GM12878 (cell line): ENCODE results near the gene COL9A2. TPM values are rescaled to one million over a fixed set of nuclear protein-coding genes. Genes with fewer than 3 reads are reported as not detected.

Source experiments
- BMI1 ChIP-seq: fragments of 450-650 bp; IDR thresholded peaks from 2 replicates; pipeline ENCODE4 v1.6.1; 2016; ENCODE audit warnings: mild to moderate bottlenecking, moderate library complexity, borderline replicate concordance
- BRCA1 ChIP-seq: IDR thresholded peaks from 2 replicates; pipeline ENCODE4 v1.6.1; 2011; ENCODE audit warnings: low read depth, low read length, improper control_type of control experiment
- CBX3 ChIP-seq: fragments of 200-600 bp; sonication (generic); IDR thresholded peaks from 2 replicates; pipeline ENCODE4 v1.6.1; 2016; ENCODE audit warnings: low read depth, borderline replicate concordance
- CEBPB ChIP-seq, 2 experiments: fragments of 150-350 bp in 1 of 2; IDR thresholded peaks; 2 replicates each; pipeline ENCODE4 v1.6.1; 2012 to 2014; ENCODE audit warnings: low read depth in 2 of 2, low read length in 2 of 2, borderline replicate concordance in 1 of 2, inconsistent platforms in 1 of 2
- CHD1 ChIP-seq: IDR thresholded peaks from 2 replicates; pipeline ENCODE4 v1.6.1; 2012; ENCODE audit warnings: low read depth, low read length, improper control_type of control experiment
- CHD2 ChIP-seq: IDR thresholded peaks from 2 replicates; pipeline ENCODE4 v1.6.1; 2011; ENCODE audit warnings: low read depth, low read length, improper control_type of control experiment, borderline replicate concordance
- CTCF ChIP-seq, 3 experiments: IDR thresholded peaks in 2 of 3; conservative IDR thresholded peaks in 1 of 3; 2 replicates each; pipeline ENCODE4 v1.5.1; 2011; ENCODE audit warnings: low read depth in 3 of 3, low read length in 3 of 3, mild to moderate bottlenecking in 3 of 3, control low read depth in 2 of 3, moderate library complexity in 2 of 3, inconsistent platforms in 1 of 3, mixed read lengths in 1 of 3; ENCODE audit not compliant: control insufficient read depth in 2 of 3, insufficient read depth in 1 of 3; ENCODE audit errors: extremely low read depth in 1 of 3
- EGR1 ChIP-seq, 2 experiments: IDR thresholded peaks; 1 replicate in 1 of 2; 2 replicates in 1 of 2; pipeline ENCODE4 v1.6.1; 2011 to 2012; ENCODE audit warnings: low read depth in 2 of 2, low read length in 2 of 2, borderline replicate concordance in 1 of 2, mild to moderate bottlenecking in 1 of 2, moderate library complexity in 1 of 2
- FOXM1 ChIP-seq: IDR thresholded peaks from 2 replicates; pipeline ENCODE4 v1.6.1; 2012; ENCODE audit warnings: low read depth, mild to moderate bottlenecking, inconsistent platforms, low read length, moderate library complexity
- GABPA ChIP-seq: IDR thresholded peaks from 2 replicates; pipeline ENCODE4 v1.6.1; 2014; ENCODE audit warnings: antibody characterized with exemption, low read depth, mild to moderate bottlenecking, inconsistent platforms
- HCFC1 ChIP-seq: fragments of 150-350 bp; IDR thresholded peaks from 2 replicates; pipeline ENCODE4 v1.6.1; 2014; ENCODE audit warnings: low read length
- NFXL1 ChIP-seq: fragments of 450-650 bp; IDR thresholded peaks from 2 replicates; pipeline ENCODE4 v1.6.1; 2017; ENCODE audit warnings: antibody characterized with exemption, mild to moderate bottlenecking, borderline replicate concordance
- RBBP5 ChIP-seq: fragments of 200-600 bp; sonication (generic); conservative IDR thresholded peaks from 2 replicates; pipeline ENCODE4 v1.6.1; 2016
- RCOR1 ChIP-seq: conservative IDR thresholded peaks from 2 replicates; pipeline ENCODE4 v1.6.1; 2012; ENCODE audit warnings: low read depth, low read length, improper control_type of control experiment
- SMAD5 ChIP-seq: IDR thresholded peaks from 2 replicates; pipeline ENCODE4 v1.6.1; 2016; ENCODE audit warnings: antibody characterized with exemption, low read depth
- SMC3 ChIP-seq: IDR thresholded peaks from 2 replicates; pipeline ENCODE4 v1.6.1; 2011; ENCODE audit warnings: low read length, improper control_type of control experiment, borderline replicate concordance
- SPI1 ChIP-seq: IDR thresholded peaks from 2 replicates; pipeline ENCODE4 v1.6.1; 2011; ENCODE audit warnings: low read depth, mild to moderate bottlenecking, low read length, moderate library complexity, borderline replicate concordance; ENCODE audit not compliant: insufficient read depth
- SUPT20H ChIP-seq: IDR thresholded peaks from 2 replicates; pipeline ENCODE4 v1.6.1; 2011; ENCODE audit warnings: low read depth, mild to moderate bottlenecking, low read length, moderate library complexity, borderline replicate concordance; ENCODE audit not compliant: control insufficient read depth
- TAF1 ChIP-seq: IDR thresholded peaks from 2 replicates; pipeline ENCODE4 v1.6.1; 2011; ENCODE audit warnings: mild to moderate bottlenecking, low read depth, low read length, borderline replicate concordance
- polyA plus RNA-seq, 11 experiments: library from polyadenylated mRNA; depleted of rRNA in 4 of 11; unstranded in 6 of 11; stranded (reverse) in 5 of 11; fragments of >200 nt; fragmentation: Nextera tagmentation in 4 of 11; fragmentation: Illumina TruSeq in 1 of 11; extraction: Ambion mirVana in 4 of 11; extraction: Trizol in 1 of 11; gene quantifications; 1 replicate in 1 of 11; 2 replicates in 10 of 11; pipeline versions ENCODE4 v1.2.1 to v1.2.3, GENCODE V29; 2011 to 2016; ENCODE audit warnings: inconsistent platforms in 2 of 11, missing spikeins in 2 of 11, low read depth in 1 of 11
- total RNA-seq, 4 experiments: library from RNA; depleted of rRNA in 3 of 4; stranded (reverse); fragments of >200 nt in 3 of 4; fragmentation: Illumina TruSeq in 1 of 4; extraction: Trizol in 1 of 4; gene quantifications; 2 replicates each; pipeline versions ENCODE4 v1.2.1 to v1.2.3, GENCODE V29; 2013 to 2021
- TF ChIP-seq, protein P1 (sequence below): fragments of 450-650 bp; IDR thresholded peaks from 2 replicates; pipeline ENCODE4 v1.6.1; 2018; ENCODE audit warnings: mild to moderate bottlenecking, low read depth, moderate library complexity; ENCODE audit not compliant: partially characterized antibody
- TF ChIP-seq, protein P2 (sequence below): IDR thresholded peaks from 2 replicates; pipeline ENCODE4 v1.6.1; 2011; ENCODE audit warnings: borderline replicate concordance, low read depth, mild to moderate bottlenecking, moderate library complexity, low read length; ENCODE audit not compliant: insufficient read depth, poor library complexity, severe bottlenecking

The COL9A2 gene
- total and polyA plus RNA-seq, 10 of the 15 experiments (the other 5 are each of a cell fraction or from before 2014, with no cell fraction given) = 3.1 to 63.3 (median 22.4) TPM

DNA sequence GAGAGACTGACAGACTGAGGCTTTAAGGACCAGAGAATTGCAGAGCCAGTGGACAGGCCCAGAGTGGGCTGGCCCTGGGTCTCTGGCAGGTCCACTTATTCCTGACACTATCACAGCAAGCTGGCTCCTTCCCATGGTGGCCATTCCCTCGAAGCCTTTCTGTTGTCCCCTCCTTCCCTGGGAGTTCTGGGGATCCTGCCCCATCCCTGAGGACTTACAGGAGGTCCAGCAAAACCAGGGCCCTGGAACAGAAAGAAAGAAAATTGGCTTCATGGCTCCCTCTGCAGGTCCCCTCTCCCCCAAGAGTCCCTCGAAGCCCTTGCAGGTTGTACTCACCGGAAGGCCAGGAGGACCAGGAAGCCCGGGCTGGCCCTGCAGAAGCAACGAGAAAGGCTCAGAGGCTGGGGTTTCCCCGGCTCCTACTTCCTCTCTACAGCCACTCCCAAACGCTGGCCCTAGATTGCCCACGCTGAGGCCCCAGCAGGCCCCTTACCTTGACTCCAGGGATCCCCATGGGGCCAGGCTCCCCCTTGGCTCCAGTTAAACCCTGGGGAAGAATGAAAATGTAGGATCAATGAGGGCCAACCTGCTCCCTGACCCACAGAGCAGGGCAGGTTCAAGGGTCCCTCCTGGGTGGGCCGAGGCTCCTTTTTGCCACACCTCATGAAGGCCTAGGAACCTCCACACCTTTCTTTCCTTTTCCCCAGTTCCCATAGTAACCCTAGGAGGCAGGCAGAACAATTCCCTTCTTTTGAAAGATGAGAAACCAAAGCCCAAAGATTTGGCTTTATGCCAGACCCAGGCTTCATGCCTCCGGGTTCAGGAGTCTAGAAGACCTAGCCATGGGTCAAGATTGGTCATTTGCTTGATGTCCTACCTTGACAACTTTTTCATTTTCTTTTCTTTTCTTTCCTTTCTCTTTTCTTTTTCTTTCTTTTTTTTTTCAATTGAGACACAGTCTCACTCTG, 4.6 kb downstream of the COL9A2 start (continued):
- no peak for TF ChIP-seq CBX3
- TF ChIP-seq, protein P1, sequence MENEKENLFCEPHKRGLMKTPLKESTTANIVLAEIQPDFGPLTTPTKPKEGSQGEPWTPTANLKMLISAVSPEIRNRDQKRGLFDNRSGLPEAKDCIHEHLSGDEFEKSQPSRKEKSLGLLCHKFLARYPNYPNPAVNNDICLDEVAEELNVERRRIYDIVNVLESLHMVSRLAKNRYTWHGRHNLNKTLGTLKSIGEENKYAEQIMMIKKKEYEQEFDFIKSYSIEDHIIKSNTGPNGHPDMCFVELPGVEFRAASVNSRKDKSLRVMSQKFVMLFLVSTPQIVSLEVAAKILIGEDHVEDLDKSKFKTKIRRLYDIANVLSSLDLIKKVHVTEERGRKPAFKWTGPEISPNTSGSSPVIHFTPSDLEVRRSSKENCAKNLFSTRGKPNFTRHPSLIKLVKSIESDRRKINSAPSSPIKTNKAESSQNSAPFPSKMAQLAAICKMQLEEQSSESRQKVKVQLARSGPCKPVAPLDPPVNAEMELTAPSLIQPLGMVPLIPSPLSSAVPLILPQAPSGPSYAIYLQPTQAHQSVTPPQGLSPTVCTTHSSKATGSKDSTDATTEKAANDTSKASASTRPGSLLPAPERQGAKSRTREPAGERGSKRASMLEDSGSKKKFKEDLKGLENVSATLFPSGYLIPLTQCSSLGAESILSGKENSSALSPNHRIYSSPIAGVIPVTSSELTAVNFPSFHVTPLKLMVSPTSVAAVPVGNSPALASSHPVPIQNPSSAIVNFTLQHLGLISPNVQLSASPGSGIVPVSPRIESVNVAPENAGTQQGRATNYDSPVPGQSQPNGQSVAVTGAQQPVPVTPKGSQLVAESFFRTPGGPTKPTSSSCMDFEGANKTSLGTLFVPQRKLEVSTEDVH = no peak
- TF ChIP-seq NFXL1 = no peak
- TF ChIP-seq SPI1 = peak; percentile 94
- TF ChIP-seq GABPA = no peak
- no peak for TF ChIP-seq FOXM1
- TF ChIP-seq SMAD5 = no peak
- no peak for TF ChIP-seq CHD1
- TF ChIP-seq CEBPB (IDR thresholded peaks at IDR 0.05; ENCODE audit: borderline replicate concordance in 1 of 2, low read depth in 2 of 2, low read length in 2 of 2) = no peak
- peak; percentile 28; the same call in 1 of the 2 replicates for TF ChIP-seq SMC3
- peak in 1 of 2 experiments; percentile 50; a peak in 1 of 3 replicates for TF ChIP-seq EGR1 (IDR thresholded peaks at IDR 0.05; ENCODE audit: borderline replicate concordance in 1 of 2, low read depth in 2 of 2, low read length in 2 of 2)
- no peak for TF ChIP-seq HCFC1
- TF ChIP-seq, protein P2, sequence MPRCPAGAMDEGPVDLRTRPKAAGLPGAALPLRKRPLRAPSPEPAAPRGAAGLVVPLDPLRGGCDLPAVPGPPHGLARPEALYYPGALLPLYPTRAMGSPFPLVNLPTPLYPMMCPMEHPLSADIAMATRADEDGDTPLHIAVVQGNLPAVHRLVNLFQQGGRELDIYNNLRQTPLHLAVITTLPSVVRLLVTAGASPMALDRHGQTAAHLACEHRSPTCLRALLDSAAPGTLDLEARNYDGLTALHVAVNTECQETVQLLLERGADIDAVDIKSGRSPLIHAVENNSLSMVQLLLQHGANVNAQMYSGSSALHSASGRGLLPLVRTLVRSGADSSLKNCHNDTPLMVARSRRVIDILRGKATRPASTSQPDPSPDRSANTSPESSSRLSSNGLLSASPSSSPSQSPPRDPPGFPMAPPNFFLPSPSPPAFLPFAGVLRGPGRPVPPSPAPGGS = no peak
- TF ChIP-seq BRCA1 = no peak
- TF ChIP-seq RCOR1 = no peak
- TF ChIP-seq TAF1 = peak; percentile 38; the same call in 1 of the 2 replicates
- no peak for TF ChIP-seq SUPT20H
- no peak for TF ChIP-seq RBBP5
- TF ChIP-seq CTCF (IDR thresholded peaks at IDR 0.05 in 2 of 3, conservative IDR thresholded peaks at IDR 0.05 in 1 of 3; ENCODE audit: control insufficient read depth in 2 of 3, extremely low read depth in 1 of 3, insufficient read depth in 1 of 3, low read depth in 3 of 3, low read length in 3 of 3) = peak in 2 of 3 experiments; percentile 6 to 26; a peak in 2 of 6 replicates
- TF ChIP-seq BMI1 = no peak
- TF ChIP-seq CHD2 = no peak
